Neural cell (in vitro differentiated cells): Measurements from ENCODE around the gene ZNF384.

Experiments
- EP300 ChIP-seq: fragments of 450-650 bp; conservative IDR thresholded peaks from 2 replicates; pipeline ENCODE4 v1.6.1; 2014; ENCODE audit warnings: antibody characterized with exemption, mild to moderate bottlenecking, moderate library complexity; ENCODE audit not compliant: poor library complexity, severe bottlenecking
- SMC3 ChIP-seq: fragments of 450-650 bp; conservative IDR thresholded peaks from 2 replicates; pipeline ENCODE4 v1.6.1; 2014; ENCODE audit warnings: antibody characterized with exemption, mild to moderate bottlenecking, moderate library complexity; ENCODE audit not compliant: poor library complexity
- TF ChIP-seq, protein P1 (sequence below): fragments of 450-650 bp; IDR thresholded peaks from 2 replicates; pipeline ENCODE4 v1.5.1; 2014; ENCODE audit warnings: antibody characterized with exemption, mild to moderate bottlenecking, moderate library complexity; ENCODE audit not compliant: poor library complexity, severe bottlenecking
- TF ChIP-seq, protein P2 (sequence below): IDR thresholded peaks from 2 replicates; pipeline ENCODE4 v1.6.1; 2012; ENCODE audit warnings: borderline replicate concordance

DNA sequence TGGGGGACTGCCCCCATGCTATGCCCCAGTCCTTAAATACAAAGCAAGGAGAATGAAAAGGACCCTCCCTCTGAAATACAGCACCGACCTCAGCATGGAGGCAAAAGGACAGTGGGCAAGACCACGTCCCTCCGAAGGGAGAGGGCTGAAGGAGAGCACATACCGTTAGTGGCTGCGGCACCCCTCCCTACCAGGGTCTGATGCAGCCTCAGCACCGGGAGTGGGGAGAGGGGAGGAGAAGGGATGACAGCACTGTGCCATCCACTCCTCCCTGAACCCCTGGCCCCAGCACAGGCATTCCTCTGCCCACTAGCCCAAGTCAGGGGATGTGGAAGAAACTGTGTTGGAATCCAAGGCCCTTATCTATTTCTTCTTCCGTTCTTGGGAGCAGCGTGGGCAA lies 38.3 kb downstream of the ZNF384 start:
- TF ChIP-seq SMC3, result no peak
- TF ChIP-seq, protein P1, sequence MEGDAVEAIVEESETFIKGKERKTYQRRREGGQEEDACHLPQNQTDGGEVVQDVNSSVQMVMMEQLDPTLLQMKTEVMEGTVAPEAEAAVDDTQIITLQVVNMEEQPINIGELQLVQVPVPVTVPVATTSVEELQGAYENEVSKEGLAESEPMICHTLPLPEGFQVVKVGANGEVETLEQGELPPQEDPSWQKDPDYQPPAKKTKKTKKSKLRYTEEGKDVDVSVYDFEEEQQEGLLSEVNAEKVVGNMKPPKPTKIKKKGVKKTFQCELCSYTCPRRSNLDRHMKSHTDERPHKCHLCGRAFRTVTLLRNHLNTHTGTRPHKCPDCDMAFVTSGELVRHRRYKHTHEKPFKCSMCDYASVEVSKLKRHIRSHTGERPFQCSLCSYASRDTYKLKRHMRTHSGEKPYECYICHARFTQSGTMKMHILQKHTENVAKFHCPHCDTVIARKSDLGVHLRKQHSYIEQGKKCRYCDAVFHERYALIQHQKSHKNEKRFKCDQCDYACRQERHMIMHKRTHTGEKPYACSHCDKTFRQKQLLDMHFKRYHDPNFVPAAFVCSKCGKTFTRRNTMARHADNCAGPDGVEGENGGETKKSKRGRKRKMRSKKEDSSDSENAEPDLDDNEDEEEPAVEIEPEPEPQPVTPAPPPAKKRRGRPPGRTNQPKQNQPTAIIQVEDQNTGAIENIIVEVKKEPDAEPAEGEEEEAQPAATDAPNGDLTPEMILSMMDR, result no peak
- TF ChIP-seq, protein P2, sequence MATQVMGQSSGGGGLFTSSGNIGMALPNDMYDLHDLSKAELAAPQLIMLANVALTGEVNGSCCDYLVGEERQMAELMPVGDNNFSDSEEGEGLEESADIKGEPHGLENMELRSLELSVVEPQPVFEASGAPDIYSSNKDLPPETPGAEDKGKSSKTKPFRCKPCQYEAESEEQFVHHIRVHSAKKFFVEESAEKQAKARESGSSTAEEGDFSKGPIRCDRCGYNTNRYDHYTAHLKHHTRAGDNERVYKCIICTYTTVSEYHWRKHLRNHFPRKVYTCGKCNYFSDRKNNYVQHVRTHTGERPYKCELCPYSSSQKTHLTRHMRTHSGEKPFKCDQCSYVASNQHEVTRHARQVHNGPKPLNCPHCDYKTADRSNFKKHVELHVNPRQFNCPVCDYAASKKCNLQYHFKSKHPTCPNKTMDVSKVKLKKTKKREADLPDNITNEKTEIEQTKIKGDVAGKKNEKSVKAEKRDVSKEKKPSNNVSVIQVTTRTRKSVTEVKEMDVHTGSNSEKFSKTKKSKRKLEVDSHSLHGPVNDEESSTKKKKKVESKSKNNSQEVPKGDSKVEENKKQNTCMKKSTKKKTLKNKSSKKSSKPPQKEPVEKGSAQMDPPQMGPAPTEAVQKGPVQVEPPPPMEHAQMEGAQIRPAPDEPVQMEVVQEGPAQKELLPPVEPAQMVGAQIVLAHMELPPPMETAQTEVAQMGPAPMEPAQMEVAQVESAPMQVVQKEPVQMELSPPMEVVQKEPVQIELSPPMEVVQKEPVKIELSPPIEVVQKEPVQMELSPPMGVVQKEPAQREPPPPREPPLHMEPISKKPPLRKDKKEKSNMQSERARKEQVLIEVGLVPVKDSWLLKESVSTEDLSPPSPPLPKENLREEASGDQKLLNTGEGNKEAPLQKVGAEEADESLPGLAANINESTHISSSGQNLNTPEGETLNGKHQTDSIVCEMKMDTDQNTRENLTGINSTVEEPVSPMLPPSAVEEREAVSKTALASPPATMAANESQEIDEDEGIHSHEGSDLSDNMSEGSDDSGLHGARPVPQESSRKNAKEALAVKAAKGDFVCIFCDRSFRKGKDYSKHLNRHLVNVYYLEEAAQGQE, result no peak
- no peak for TF ChIP-seq EP300
